Measurements from ENCODE around the gene HEYL. TPM values are rescaled to one million over a fixed set of nuclear protein-coding genes. Genes with fewer than 3 reads are reported as not detected.

Gene HEYL
- total RNA-seq, 1 donor from 2014 or later = 1.1 TPM

- TF ChIP-seq CTCF (IDR thresholded peaks at IDR 0.05; ENCODE audit: insufficient read depth, low read depth, low read length) (peak; percentile 87), EZH2 (IDR thresholded peaks at IDR 0.05; ENCODE audit: insufficient read depth, low read length) (no peak)
- H3K4me1 Mint-ChIP-seq (ENCODE audit: low read depth, unreplicated experiment) = peaks cover 8% of the 10 kb centered on the region
- H3K27me3 Mint-ChIP-seq (ENCODE audit: low read depth, unreplicated experiment) = peaks cover 64% of the 10 kb centered on the region
- H3K36me3 Mint-ChIP-seq (ENCODE audit: low read depth, unreplicated experiment) = no peaks in the 10 kb centered on the region
- DNase-seq (ENCODE audit: low read depth) (peak; percentile 41), FAIRE-seq (no peak)
- Histone ChIP-seq H3K4me1 (ENCODE audit: insufficient read depth, low read length) (no peaks in the 10 kb centered on the region), H3K9ac (ENCODE audit: low read length) (no peak overlapping the region), H3K27me3 (ENCODE audit: insufficient read depth, low read length) (peaks cover 20% of the 10 kb centered on the region), H3K9me3 (ENCODE audit: insufficient read depth, low read depth, low read length) (no peaks in the 10 kb centered on the region), H3K4me3 (ENCODE audit: insufficient read depth, low read depth, low read length) (no peak overlapping the region), H4K20me1 (ENCODE audit: insufficient read depth, low read length) (no peaks in the 10 kb centered on the region), H3K79me2 (ENCODE audit: insufficient read depth, low read length) (no peaks in the 10 kb centered on the region), H3K4me2 (ENCODE audit: low read length) (peak overlapping the region; percentile 33), H3K27ac (ENCODE audit: low read depth, low read length) (no peak overlapping the region), H3K36me3 (ENCODE audit: insufficient read depth, low read length) (no peaks in the 10 kb centered on the region), H2AFZ (ENCODE audit: low read depth, low read length) (peak overlapping the region; percentile 51)
- no peak overlapping the region for H3K4me3 Mint-ChIP-seq (ENCODE audit: unreplicated experiment)
- no peaks in the 10 kb centered on the region for H3K9me3 Mint-ChIP-seq (ENCODE audit: unreplicated experiment)
- no peak overlapping the region for H3K27ac Mint-ChIP-seq (ENCODE audit: unreplicated experiment)
These were observed 14.1 kb upstream of the HEYL start for GRCh38 chr1:39653546-39654031.

GRCh38 chr1:39652554-39652953, 13.1 kb upstream of the HEYL start:
- no peak for DNase-seq (ENCODE audit: low read depth)
- FAIRE-seq = no peak
- H3K4me1 ChIP-seq (ENCODE audit: insufficient read depth, low read length) = no peaks in the 10 kb centered on the region
- H3K36me3 Mint-ChIP-seq (ENCODE audit: low read depth, unreplicated experiment) = no peaks in the 10 kb centered on the region
- H3K27me3 Mint-ChIP-seq (ENCODE audit: low read depth, unreplicated experiment) = peaks cover 61% of the 10 kb centered on the region
- H3K79me2 ChIP-seq (ENCODE audit: insufficient read depth, low read length) = no peaks in the 10 kb centered on the region
- H3K27ac ChIP-seq (ENCODE audit: low read depth, low read length) = no peak overlapping the region
- no peaks in the 10 kb centered on the region for H3K9me3 ChIP-seq (ENCODE audit: insufficient read depth, low read depth, low read length)
- H3K4me3 Mint-ChIP-seq (ENCODE audit: unreplicated experiment) = no peak overlapping the region
- H3K36me3 ChIP-seq (ENCODE audit: insufficient read depth, low read length) = no peaks in the 10 kb centered on the region
- H3K27me3 ChIP-seq (ENCODE audit: insufficient read depth, low read length) = peaks cover 18% of the 10 kb centered on the region
- no peak overlapping the region for H3K4me2 ChIP-seq (ENCODE audit: low read length)
- peaks cover 8% of the 10 kb centered on the region for H3K4me1 Mint-ChIP-seq (ENCODE audit: low read depth, unreplicated experiment)
- H3K4me3 ChIP-seq (ENCODE audit: insufficient read depth, low read depth, low read length) = no peak overlapping the region
- H3K9ac ChIP-seq (ENCODE audit: low read length) = no peak overlapping the region
- no peaks in the 10 kb centered on the region for H3K9me3 Mint-ChIP-seq (ENCODE audit: unreplicated experiment)
- TF ChIP-seq CTCF (IDR thresholded peaks at IDR 0.05; ENCODE audit: insufficient read depth, low read depth, low read length) (no peak), EZH2 (IDR thresholded peaks at IDR 0.05; ENCODE audit: insufficient read depth, low read length) (no peak)
- H3K27ac Mint-ChIP-seq (ENCODE audit: unreplicated experiment) = no peak overlapping the region
- H2AFZ ChIP-seq (ENCODE audit: low read depth, low read length) = no peak overlapping the region
- H4K20me1 ChIP-seq (ENCODE audit: insufficient read depth, low read length) = no peaks in the 10 kb centered on the region

GRCh38 chr1:39652105-39652504, 12.7 kb upstream of the HEYL start:
- no peaks in the 10 kb centered on the region for H3K36me3 Mint-ChIP-seq (ENCODE audit: low read depth, unreplicated experiment)
- H3K9me3 ChIP-seq (ENCODE audit: insufficient read depth, low read depth, low read length) = no peaks in the 10 kb centered on the region
- no peaks in the 10 kb centered on the region for H4K20me1 ChIP-seq (ENCODE audit: insufficient read depth, low read length)
- H3K4me1 ChIP-seq (ENCODE audit: insufficient read depth, low read length) = no peaks in the 10 kb centered on the region
- H3K27me3 ChIP-seq (ENCODE audit: insufficient read depth, low read length) = peaks cover 18% of the 10 kb centered on the region
- no peak for TF ChIP-seq EZH2 (IDR thresholded peaks at IDR 0.05; ENCODE audit: insufficient read depth, low read length)
- TF ChIP-seq CTCF (IDR thresholded peaks at IDR 0.05; ENCODE audit: insufficient read depth, low read depth, low read length) = no peak
- DNase-seq (ENCODE audit: low read depth) (no peak), FAIRE-seq (no peak)
- H3K79me2 ChIP-seq (ENCODE audit: insufficient read depth, low read length) = no peaks in the 10 kb centered on the region
- no peak overlapping the region for H3K27ac ChIP-seq (ENCODE audit: low read depth, low read length)
- peaks cover 5% of the 10 kb centered on the region for H3K4me1 Mint-ChIP-seq (ENCODE audit: low read depth, unreplicated experiment)
- no peaks in the 10 kb centered on the region for H3K36me3 ChIP-seq (ENCODE audit: insufficient read depth, low read length)
- H3K4me3 Mint-ChIP-seq (ENCODE audit: unreplicated experiment) = no peak overlapping the region
- H3K27ac Mint-ChIP-seq (ENCODE audit: unreplicated experiment) = no peak overlapping the region
- H3K4me2 ChIP-seq (ENCODE audit: low read length) = no peak overlapping the region
- peaks cover 57% of the 10 kb centered on the region for H3K27me3 Mint-ChIP-seq (ENCODE audit: low read depth, unreplicated experiment)
- no peak overlapping the region for H3K4me3 ChIP-seq (ENCODE audit: insufficient read depth, low read depth, low read length)
- no peak overlapping the region for H2AFZ ChIP-seq (ENCODE audit: low read depth, low read length)
- H3K9ac ChIP-seq (ENCODE audit: low read length) = no peak overlapping the region
- peaks cover 1% of the 10 kb centered on the region for H3K9me3 Mint-ChIP-seq (ENCODE audit: unreplicated experiment)
